NCI-H1092 (cell line): Measurements from ENCODE around the gene PAIP2.
"Not testable (repeated sequence)": the region's sequence is repeated elsewhere in the genome, so short reads cannot be mapped to it uniquely, and the experiment has no call there.

ENCODE experiments used
- DNase-seq: peaks from one replicate; lab custom pipeline; 2025; lab: John Stamatoyannopoulos, UW

The PAIP2 gene

DNA sequence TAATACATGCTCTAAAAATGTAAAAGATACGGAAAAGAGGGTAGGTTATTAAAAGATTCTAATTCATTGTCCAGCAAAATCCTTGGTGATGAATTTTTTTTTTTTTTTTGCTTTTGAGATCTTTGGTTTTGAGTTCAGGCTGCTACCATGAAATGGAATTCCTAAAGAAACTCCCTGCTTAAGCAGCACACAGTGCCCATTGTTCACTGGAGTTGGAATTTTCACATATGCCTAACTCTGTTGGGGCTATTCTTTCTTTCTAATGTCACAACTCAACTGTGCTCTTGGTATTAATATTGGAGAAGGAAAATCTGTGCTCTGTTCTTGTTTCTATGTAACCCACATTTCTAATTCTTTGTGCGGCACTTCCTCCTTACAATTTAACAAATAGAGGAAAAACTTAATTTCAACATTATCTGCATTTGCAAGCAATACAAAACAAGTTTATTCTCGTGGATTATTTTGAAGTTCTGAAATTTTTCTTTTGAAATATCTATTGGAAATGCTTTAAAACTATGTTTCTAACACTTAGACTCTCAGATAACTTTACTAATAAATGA lies 26.5 kb upstream of the PAIP2 start:
- no peak for DNase-seq

DNA sequence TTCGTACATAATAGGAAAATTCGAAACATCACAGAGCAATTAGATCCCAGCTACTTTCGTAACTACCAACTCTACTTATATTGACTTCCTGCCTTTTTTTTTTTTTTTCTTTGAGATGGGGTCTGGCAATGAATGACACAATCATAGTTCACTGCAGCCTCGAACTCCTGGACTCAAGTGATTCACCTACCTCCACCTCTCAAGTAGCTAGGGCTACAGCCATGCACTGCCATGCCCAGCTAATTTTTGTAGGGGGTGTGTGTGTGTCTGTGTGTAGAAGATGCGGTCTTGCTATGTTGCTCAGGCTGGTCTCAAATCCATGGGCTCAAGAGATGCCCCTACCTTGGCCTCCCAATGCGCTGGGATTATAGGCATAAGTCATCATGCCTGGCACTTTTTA lies 5.8 kb upstream of the PAIP2 start:
- no peak for DNase-seq

DNA sequence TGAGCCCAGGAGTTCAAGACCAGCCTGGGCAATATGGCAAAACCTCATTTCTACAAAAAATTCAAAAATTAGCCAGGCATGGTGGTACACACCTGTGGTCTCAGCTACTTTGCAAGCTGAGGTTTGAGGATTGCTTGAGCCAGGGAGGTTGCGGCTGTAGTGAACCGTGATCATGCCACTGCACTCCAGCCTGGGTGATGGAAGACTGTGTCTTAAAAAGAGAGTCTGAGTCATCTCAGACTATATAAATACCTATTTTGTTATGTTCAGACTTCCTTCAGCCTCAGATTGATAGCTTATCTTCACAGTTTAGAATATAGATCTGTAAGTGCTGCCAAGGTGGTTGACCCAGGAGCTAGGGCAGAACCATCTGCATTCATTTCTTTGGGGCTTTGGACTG lies 1.6 kb upstream of the PAIP2 start:
- no peak for DNase-seq

DNA sequence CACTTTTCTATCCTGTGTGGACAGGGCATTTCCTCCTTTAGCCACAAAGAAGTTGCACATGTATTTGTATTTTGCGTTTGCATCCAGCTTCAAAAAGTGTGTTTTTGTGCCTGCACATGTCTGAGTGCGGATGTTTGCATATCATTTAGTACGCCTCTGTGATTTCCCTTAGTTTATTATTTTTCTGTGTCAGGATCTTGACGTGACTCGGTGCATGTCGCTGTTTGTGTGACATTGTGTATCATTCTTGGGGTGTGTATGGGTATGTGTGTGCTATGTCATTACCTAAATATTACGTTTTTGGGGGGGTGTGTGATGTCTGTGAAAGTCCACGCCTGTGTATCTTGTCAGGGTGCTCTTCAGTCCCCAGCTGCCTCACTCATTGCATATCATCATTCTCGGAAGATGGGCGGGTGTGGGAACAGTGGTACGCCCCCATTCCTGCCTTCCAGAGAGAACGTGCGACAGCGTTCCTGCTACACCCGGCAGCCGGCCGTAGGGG lies 416 bp upstream of the PAIP2 start:
- no peak for DNase-seq

DNA sequence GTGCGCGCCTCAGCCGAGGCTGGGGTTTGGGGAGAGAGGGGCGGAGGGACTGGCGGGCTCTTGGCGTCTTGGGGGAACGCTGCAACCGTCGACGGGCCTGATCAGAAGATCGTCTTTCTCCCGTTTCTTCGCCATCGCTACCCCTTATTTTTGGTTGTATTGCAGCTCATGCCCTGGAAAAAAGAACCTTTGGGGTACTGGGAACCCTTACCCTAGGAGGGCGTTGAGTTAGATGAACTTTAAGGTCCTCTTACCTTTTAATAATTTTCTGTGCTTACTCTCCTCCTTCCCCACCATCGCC lies 719 bp downstream of the PAIP2 start:
- DNase-seq = no peak

DNA sequence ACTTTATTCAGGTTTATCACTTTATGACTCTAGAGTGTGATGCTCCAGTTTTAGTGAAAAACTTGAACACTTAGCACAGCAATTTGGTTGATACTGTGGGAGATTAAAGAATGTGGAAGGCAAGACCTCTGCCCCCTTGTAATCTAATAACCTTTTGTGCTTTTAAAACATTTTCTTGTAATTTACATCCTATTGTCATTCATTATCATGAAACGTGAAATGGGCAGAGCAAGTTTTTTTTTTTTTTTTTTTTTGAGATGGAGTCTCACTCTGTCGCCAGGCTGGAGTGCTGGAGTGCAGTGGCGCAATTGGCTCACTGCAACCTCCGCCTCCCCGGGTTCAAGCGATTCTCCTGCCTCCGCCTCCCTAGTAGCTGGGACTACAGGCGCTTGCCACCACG lies 1.8 kb downstream of the PAIP2 start:
- DNase-seq = no peak

DNA sequence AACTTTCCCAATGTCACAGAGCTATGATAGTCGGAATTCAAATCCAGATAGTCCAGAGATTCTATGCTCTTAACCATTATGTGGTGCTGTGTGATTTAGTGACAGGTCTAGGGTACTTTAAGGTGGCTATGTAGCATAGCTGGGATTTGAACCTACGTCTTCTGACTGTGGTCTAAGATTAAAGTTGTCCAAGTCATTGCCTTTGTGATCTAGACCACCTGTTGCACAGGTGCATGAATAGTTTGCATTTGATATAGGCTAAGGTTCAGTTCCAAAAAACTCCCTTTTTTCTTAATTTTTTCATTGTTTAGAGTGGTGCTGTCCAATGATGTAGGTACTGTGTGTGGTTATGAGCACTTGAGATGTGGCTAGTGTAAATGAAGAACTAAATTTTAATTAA lies 2.5 kb downstream of the PAIP2 start:
- no peak for DNase-seq

DNA sequence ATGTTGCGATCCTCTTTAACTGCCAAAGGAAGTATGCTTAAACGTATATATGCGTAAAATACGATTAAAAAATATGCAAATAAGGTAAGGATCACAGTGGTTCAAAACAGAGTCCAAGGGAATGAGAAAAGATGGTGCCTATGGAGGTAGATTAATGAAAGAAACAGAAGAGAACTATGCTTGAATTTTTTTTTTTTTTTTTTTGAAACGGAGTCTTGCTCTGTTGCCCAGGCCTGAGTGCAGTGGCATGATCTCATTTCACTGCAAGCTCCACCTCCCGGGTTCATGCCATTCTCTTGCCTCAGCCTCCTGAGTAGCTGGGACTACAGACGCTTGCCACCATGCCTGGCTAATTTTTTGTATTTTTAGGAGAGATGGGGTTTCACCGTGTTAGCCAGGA lies 3.8 kb downstream of the PAIP2 start:
- not testable (repeated sequence) for DNase-seq

DNA sequence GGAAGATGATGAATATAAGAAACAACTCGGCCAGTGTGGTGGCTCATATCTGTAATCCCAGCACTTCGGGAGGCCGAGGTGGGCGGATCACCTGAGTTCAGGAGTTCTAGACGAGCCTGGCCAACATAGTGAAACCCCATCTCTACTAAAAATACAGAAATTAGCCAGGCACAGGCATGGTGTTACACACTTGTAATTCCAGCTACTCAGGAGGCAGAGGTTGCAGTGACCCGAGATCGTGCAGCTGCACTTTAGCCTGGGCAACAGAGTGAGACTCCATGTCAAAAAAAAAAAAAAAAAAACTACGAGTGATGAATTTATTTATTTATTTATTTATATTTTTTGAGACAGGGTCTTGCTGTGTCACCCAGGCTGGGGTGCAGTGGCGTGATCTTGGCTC lies 6.2 kb downstream of the PAIP2 start:
- DNase-seq = not testable (repeated sequence)

DNA sequence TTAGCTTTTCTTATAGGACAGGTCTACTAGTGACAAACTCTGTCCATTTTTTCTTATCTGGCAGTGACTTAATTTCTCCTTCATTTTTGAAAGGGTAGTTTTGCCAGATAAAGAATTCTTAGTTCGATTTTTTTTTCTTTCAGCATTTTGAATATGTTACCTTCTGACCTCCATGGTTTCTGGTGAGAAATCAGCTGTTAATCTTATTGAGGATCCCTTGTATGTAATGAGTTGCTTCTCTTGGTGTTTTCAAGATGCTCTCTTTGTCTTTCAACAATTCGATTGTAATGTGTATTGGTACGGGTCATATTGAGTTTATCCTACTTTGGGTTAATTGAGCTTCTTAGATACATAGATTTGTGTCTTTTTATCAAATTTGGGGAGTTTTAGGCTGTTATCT lies 12.5 kb downstream of the PAIP2 start:
- no peak for DNase-seq

DNA sequence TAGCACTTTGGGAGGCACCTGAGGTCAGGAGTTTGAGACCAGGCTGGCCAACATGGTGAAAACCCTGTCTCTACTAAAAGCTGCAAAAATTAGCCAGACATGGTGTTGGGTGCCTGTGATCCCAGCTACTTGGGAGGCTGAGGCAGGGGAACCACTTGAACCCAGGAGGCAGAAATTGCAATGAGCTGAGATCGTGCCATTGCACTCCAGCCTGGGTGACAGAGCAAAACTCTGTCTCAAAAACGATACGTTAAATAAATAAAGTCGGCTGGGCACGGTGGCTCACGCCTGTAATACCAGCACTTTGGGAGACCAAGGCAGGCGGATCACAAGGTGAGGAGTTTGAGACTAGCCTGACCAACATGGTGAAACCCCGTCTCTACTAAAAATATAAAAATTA lies 14.2 kb downstream of the PAIP2 start:
- not testable (repeated sequence) for DNase-seq

DNA sequence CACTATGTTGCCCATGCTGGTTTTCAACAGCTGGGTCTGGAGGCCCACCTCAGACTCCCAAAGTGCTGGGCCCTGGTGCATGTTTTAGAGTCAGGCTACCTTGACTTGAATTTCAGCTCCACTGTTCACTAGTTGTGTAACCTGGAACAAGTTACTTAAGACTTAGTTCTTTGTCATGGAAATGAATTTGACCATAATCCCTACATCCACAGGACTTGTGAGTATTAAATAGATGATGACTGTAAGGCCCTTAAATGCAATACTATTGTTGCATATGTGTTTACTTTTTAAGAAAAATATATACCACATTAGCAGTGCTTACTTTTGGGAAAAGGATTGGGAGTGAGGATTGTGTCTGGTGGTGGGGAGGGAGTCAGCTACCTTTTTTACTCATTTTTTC lies 16.4 kb downstream of the PAIP2 start:
- no peak for DNase-seq

DNA sequence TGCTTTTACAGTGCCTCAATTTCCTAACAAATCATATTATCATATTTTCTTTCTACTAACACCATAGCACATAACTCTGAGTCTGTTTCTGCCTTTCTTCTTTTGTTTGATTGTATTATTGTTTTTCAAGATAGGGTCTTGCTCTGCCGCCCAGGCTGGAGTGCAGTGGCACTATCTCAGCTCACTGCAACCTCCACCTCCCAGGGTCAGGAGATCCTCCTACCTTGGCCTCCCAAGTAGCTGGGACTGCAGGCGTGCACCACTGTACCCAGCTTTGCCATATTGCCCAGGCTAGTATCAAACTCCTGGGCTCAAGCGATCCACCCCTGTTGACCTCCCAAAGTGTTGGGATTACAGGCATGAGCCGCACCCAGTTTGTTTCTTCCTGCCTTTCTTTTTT lies 18.7 kb downstream of the PAIP2 start:
- no peak for DNase-seq

DNA sequence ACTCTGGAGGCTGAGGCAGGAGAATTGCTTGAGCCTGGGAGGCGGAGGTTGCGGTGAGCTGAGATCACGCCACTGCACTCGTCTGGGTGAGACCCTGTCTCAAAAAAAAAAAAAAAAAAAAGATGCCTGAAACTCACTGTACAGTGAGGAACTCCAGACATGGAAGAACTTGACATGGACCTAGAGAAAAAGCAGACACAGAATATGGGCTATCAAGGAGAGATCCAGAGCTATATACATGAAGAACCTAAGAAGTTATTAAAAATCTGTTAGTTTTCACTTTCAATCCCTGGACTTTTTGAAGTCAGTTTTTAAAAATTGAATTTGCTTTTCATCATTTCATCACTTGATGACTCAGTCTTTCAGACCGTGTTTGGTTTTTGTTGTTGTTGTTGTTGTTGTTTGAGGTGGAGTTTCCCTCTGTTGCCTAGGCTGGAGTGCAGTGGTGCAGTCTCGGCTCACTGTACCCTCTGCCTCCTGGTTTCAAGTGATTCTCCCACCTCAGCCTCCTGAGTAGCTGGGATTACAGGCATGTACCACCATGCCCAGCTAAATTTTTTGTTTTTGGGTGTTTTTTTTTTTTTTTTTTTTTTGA lies 20.3 kb downstream of the PAIP2 start:
- no peak for DNase-seq

DNA sequence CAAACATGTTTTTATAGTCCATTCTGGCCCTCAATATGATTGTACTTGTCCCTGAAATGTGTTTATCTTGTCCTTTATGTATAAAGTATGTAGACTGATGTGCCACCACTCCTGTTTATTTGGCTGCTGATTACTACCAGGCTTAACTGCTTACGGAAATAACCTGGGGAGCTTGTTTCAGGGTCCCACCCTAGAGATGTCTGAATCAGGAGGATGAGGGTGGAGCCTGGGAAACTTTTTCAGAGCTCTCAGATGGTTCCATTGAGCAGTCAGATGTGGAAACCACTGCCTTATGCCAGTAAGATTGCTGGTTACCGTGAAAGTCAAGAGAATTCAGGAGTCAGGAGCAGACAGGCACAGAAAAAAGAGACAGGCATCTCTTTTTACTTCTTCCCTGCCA lies 22.3 kb downstream of the PAIP2 start:
- no peak for DNase-seq

DNA sequence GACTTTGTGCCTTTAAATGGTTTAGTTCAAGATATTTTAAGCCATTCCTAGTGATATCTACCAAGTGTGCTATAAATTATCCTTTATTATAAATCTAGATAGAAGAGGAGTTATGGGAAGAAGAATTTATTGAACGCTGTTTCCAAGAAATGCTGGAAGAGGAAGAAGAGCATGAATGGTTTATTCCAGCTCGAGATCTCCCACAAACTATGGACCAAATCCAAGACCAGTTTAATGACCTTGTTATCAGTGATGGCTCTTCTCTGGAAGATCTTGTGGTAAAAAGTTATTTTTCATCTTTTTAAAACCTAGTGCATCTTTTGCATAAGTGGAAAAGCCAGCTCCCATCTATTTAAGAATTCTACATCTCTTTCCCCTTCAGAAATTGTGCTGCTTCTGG lies 22.8 kb downstream of the PAIP2 start:
- DNase-seq = no peak

DNA sequence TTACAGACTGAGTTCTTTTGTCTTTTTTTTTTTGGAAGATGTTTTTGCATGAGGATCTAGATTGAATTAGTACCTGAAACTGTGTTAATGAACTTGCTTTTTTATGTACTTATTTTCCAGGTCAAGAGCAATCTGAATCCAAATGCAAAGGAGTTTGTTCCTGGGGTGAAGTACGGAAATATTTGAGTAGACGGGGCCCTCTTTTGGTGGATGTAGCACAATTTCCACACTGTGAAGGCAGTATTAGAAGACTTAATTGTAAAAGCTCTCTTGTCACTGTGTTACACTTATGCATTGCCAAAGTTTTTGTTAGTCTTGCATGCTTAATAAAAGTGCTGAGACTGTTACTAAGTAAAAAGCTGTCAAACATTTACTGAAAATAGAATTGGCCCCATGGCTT lies 27.0 kb downstream of the PAIP2 start:
- no peak for DNase-seq

DNA sequence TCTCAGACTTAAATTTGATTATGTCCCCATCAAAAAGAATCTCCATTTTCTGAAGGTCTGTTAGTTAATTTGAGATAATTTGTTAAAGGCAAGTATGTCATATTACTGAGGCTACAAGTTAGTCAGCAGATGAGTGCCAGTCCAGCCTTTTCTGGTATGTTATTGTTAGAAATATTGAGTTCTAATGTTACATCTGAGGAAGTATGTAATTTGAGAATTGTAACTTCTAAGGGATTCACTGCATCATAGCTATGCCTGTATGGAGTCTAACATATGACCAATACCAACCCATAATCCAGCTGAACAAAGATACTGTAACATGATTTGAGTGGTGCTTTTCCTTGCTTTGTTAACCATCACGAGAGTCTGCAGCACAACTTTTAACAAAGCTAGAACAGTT lies 27.5 kb downstream of the PAIP2 start:
- no peak for DNase-seq

DNA sequence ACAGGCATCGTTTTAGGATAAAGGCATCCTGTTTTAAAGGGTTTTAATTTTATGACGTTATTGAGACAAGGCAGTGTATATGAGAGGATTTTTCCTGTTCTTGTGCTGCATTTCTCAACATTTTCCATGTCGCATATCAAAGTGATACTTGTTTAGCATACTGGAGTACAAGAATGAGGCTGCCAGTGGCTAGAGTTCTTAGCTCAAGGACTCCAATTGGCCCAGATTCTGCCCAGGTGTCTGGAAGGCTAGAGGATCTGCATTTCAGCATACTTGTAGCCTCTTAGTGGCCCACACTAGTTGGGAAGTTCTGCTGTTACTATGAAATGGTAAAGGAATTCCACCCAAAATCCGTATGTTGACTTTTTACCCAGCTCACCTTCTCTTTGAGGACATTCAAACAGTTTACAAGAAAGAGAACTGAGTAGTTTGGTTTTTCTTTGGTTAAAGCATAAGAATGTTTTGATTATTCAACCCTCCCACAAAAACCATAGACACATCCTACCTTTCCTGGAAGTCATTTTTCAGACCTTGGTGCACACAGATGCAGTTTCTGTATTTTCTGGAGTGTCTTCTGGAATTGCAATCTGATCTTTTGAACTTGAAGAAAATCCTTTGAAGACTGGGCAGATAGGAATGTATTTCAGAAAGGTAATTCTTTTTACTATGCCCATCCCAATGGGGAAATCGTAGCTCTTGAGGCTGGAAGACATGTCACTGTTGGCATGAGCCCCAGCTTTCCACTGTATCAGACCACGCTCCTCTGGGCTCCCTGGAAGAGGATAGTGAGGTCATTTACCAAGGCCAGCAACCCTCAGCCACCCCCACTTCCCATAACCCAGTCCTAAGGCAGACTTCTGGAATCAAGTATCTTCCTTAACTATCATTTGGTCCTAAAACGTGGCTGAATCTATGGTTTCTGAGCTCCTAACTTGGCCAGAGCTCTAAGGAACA lies 30.1 kb downstream of the PAIP2 start:
- DNase-seq = no peak

DNA sequence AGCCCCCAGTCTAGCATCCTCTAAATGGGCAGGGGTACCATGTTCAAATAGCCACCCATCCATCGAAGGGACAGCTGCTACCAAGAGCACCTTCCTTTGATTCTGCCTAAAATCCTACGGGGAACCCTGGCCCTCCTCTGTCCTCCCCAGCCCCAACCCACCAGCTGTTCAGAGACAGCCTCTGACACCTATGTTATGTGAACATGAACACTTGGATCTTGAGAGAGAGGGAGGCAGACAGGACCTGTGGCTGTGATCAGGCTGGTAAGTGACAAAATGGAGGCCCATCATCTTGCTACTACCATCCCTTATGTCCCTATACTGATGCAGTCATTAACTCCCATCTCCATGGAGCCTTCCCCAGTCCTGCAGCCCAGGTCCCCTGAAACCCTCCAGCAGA lies 33.3 kb downstream of the PAIP2 start:
- DNase-seq = no peak

DNA sequence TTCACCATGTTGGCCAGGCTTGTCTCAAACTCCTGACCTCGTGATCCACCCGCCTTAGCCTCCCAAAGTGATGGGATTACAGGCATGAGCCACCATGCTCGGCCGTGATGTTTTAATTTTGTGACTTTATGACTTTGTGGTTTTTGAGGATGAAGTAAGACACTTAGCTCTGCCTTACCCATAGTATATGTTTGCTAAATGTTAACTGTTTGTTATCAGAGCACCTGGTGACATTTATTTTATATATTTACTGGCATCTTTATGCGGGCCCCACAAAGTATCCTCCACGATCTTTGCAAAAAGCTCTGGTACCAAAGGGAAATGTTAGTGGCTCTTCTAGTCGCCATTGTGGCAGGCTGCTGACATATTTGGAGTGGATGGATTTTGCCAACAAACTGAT lies 34.7 kb downstream of the PAIP2 start:
- no peak for DNase-seq

DNA sequence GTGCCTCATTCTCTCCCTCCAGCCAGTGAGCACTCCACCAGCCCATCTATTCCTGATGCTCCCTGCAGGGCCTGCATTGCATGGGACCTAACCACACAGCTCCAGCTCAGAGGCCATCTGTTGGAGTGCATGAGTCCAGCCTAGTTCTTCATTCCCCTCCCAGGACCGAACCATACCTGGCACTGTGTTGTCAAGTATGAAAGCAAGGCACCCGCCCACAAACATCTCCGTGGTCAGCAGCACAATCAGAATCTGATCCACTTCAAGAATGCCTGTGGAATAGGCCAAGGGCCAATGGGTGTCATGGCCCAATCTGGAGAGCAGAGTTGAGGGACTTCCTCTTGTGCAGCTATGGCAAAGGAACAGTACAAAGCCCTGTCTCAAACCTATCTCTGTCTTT lies 35.6 kb downstream of the PAIP2 start:
- no peak for DNase-seq

DNA sequence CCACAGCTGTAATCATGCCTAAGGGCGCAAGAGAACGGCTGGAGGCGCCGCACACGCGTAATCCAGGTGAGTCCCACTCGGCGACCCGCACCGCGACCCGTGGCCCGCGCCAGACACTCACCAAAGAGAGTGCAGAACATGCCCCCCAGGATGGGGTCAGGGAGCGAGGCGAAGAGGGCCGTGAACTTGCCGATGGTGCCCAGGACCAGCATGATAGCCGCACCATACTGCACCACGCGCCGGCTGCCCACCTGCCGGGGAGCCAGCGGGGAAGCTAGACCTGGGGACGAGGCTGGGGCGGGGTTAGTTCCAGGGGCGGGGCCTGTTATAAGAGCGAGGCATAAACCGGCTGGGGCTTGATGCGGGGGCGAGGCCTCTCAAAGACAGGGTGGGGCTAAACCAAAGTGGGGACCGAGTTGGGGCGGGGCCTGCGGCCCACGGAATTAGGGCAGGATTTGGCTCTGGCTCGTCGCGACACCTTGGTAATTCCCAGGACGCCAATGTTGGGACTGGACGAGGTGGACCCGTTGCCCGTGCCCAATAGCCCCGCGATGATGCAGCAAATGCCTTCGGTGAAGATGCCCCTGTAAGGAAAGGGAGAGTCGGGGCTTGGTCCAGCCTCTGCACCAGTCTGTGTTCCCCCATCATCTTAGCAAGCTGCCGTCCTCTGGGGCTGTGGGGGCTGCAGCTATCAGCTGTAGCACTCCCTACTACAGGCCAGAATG lies 36.6 kb downstream of the PAIP2 start:
- DNase-seq = no peak
